Liver (tissue), 3 donors: ENCODE measurements around the gene RABIF.

Experiments
- CTCF ChIP-seq: fragments of 150-350 bp; IDR thresholded peaks from 2 replicates; pipeline ENCODE4 v1.5.1; 2017; ENCODE audit warnings: improper control_type of control experiment, low read depth, low read length; ENCODE audit not compliant: missing input control
- EGR1 ChIP-seq, 2 donors: IDR thresholded peaks; 2 replicates each; pipeline ENCODE4 v1.6.1; 2016 to 2018; ENCODE audit warnings: antibody characterized with exemption in 2 of 2, low read depth in 2 of 2
- FOXA1 ChIP-seq: IDR thresholded peaks from 2 replicates; pipeline ENCODE4 v1.6.1; 2016; ENCODE audit warnings: antibody characterized with exemption
- GABPA ChIP-seq, 2 donors: IDR thresholded peaks in 1 of 2; conservative IDR thresholded peaks in 1 of 2; 2 replicates each; pipeline ENCODE4 v1.6.1; 2016; ENCODE audit warnings: antibody characterized with exemption in 2 of 2, mild to moderate bottlenecking in 1 of 2, moderate library complexity in 1 of 2
- HNF4A ChIP-seq, 2 donors: conservative IDR thresholded peaks; 2 replicates each; pipeline ENCODE4 v1.6.1; 2016; ENCODE audit warnings: antibody characterized with exemption in 2 of 2, mild to moderate bottlenecking in 2 of 2
- JUND ChIP-seq, 2 donors: IDR thresholded peaks; 2 replicates each; pipeline ENCODE4 v1.6.1; 2016; ENCODE audit warnings: antibody characterized with exemption in 2 of 2
- RAD21 ChIP-seq, 2 donors: IDR thresholded peaks; 2 replicates each; pipeline ENCODE4 v1.6.1; 2016; ENCODE audit warnings: antibody characterized with exemption in 2 of 2, mild to moderate bottlenecking in 2 of 2
- RXRA ChIP-seq, 2 donors: IDR thresholded peaks; 2 replicates each; pipeline ENCODE4 v1.6.1; 2017 to 2018; ENCODE audit warnings: antibody characterized with exemption in 2 of 2, mild to moderate bottlenecking in 1 of 2
- SP1 ChIP-seq: IDR thresholded peaks from 2 replicates; pipeline ENCODE4 v1.6.1; 2018; ENCODE audit warnings: antibody characterized with exemption, mild to moderate bottlenecking
- TAF1 ChIP-seq: conservative IDR thresholded peaks from 2 replicates; pipeline ENCODE4 v1.6.1; 2016; ENCODE audit warnings: antibody characterized with exemption, mild to moderate bottlenecking
- YY1 ChIP-seq: IDR thresholded peaks from 2 replicates; pipeline ENCODE4 v1.6.1; 2016; ENCODE audit warnings: antibody characterized with exemption, mild to moderate bottlenecking
- TF ChIP-seq, protein P1 (sequence below): IDR thresholded peaks from 2 replicates; pipeline ENCODE4 v1.6.1; 2016; ENCODE audit warnings: antibody characterized with exemption
- TF ChIP-seq, protein P2 (sequence below): IDR thresholded peaks from 2 replicates; pipeline ENCODE4 v1.6.1; 2016; ENCODE audit warnings: antibody characterized with exemption
- TF ChIP-seq, protein P3 (sequence below): IDR thresholded peaks from 2 replicates; pipeline ENCODE4 v1.6.1; 2016; ENCODE audit warnings: antibody characterized with exemption, mild to moderate bottlenecking
- donor health status: healthy.
- donor health status: healthy.

GRCh38 chr1:202888221-202888530 is 773 bp downstream of the RABIF start:
- TF ChIP-seq CTCF, result no peak
- TF ChIP-seq, protein P1, sequence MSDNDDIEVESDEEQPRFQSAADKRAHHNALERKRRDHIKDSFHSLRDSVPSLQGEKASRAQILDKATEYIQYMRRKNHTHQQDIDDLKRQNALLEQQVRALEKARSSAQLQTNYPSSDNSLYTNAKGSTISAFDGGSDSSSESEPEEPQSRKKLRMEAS, result no peak
- no peak for TF ChIP-seq JUND (IDR thresholded peaks at IDR 0.05)
- TF ChIP-seq, protein P2, sequence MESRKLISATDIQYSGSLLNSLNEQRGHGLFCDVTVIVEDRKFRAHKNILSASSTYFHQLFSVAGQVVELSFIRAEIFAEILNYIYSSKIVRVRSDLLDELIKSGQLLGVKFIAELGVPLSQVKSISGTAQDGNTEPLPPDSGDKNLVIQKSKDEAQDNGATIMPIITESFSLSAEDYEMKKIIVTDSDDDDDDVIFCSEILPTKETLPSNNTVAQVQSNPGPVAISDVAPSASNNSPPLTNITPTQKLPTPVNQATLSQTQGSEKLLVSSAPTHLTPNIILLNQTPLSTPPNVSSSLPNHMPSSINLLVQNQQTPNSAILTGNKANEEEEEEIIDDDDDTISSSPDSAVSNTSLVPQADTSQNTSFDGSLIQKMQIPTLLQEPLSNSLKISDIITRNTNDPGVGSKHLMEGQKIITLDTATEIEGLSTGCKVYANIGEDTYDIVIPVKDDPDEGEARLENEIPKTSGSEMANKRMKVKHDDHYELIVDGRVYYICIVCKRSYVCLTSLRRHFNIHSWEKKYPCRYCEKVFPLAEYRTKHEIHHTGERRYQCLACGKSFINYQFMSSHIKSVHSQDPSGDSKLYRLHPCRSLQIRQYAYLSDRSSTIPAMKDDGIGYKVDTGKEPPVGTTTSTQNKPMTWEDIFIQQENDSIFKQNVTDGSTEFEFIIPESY, result no peak
- no peak for TF ChIP-seq FOXA1
- no peak for TF ChIP-seq RAD21 (IDR thresholded peaks at IDR 0.05)
- no peak for TF ChIP-seq EGR1 (IDR thresholded peaks at IDR 0.05; ENCODE audit: low read depth in 2 of 2)
- TF ChIP-seq RXRA (IDR thresholded peaks at IDR 0.05), result no peak
- TF ChIP-seq YY1, result no peak
- no peak for TF ChIP-seq SP1
- no peak for TF ChIP-seq GABPA (IDR thresholded peaks at IDR 0.05 in 1 of 2, conservative IDR thresholded peaks at IDR 0.05 in 1 of 2)
- TF ChIP-seq, protein P3, sequence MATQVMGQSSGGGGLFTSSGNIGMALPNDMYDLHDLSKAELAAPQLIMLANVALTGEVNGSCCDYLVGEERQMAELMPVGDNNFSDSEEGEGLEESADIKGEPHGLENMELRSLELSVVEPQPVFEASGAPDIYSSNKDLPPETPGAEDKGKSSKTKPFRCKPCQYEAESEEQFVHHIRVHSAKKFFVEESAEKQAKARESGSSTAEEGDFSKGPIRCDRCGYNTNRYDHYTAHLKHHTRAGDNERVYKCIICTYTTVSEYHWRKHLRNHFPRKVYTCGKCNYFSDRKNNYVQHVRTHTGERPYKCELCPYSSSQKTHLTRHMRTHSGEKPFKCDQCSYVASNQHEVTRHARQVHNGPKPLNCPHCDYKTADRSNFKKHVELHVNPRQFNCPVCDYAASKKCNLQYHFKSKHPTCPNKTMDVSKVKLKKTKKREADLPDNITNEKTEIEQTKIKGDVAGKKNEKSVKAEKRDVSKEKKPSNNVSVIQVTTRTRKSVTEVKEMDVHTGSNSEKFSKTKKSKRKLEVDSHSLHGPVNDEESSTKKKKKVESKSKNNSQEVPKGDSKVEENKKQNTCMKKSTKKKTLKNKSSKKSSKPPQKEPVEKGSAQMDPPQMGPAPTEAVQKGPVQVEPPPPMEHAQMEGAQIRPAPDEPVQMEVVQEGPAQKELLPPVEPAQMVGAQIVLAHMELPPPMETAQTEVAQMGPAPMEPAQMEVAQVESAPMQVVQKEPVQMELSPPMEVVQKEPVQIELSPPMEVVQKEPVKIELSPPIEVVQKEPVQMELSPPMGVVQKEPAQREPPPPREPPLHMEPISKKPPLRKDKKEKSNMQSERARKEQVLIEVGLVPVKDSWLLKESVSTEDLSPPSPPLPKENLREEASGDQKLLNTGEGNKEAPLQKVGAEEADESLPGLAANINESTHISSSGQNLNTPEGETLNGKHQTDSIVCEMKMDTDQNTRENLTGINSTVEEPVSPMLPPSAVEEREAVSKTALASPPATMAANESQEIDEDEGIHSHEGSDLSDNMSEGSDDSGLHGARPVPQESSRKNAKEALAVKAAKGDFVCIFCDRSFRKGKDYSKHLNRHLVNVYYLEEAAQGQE, result no peak
- no peak for TF ChIP-seq TAF1
- no peak for TF ChIP-seq HNF4A (conservative IDR thresholded peaks at IDR 0.05)
